Ascending aorta (tissue), 2 donors: ENCODE measurements around the gene GRM1. TPM values are rescaled to one million over a fixed set of nuclear protein-coding genes. Genes with fewer than 3 reads are reported as not detected.

ENCODE experiments used
- DNase-seq, 2 donors: peaks; one replicate each; pipeline ENCODE4 v3.0.0-alpha.2; 2019; ENCODE audit warnings: low spot score in 2 of 2
- H3K27ac ChIP-seq, 2 donors: fragments of 200-600 bp; sonication (generic); one replicate each; pipeline ENCODE4 v1.5.1; 2016 to 2017; ENCODE audit warnings: mild to moderate bottlenecking in 1 of 2
- H3K27me3 ChIP-seq: fragments of 200-600 bp; sonication (generic); one replicate; pipeline ENCODE4 v1.5.1; 2017
- H3K36me3 ChIP-seq, 2 donors: fragments of 200-600 bp; sonication (generic); one replicate each; pipeline ENCODE4 v1.5.1; 2016
- H3K4me1 ChIP-seq, 2 donors: fragments of 200-600 bp; sonication (generic); one replicate each; pipeline ENCODE4 v1.5.1; 2016 to 2017; ENCODE audit warnings: mild to moderate bottlenecking in 1 of 2
- H3K4me3 ChIP-seq, 2 donors: fragments of 200-600 bp; sonication (generic); one replicate each; pipeline ENCODE4 v1.5.1; 2016 to 2017; ENCODE audit warnings: mild to moderate bottlenecking in 1 of 2
- H3K9me3 ChIP-seq, 2 donors: fragments of 200-600 bp; sonication (generic); one replicate each; pipeline ENCODE4 v1.5.1; 2016
- intact Hi-C: fragments of 100-400 bp; cut with DNase I; formaldehyde crosslinking; loops from one replicate; pipeline ENCODE4 v1.15.1; 2023
- total RNA-seq: library from RNA; depleted of rRNA; stranded (reverse); fragments of >200 nt; gene quantifications from one replicate; pipeline ENCODE4 v1.1.0, GENCODE V29; 2016
- TF ChIP-seq, protein P1 (sequence below), 3 experiments: fragments of 200-600 bp in 2 of 3; fragments of 450-650 bp in 1 of 3; sonication (generic) in 2 of 3; IDR thresholded peaks; one replicate each; pipeline ENCODE4 v1.5.1; 2016 to 2019; ENCODE audit warnings: antibody characterized with exemption in 3 of 3, mild to moderate bottlenecking in 1 of 3, moderate library complexity in 1 of 3

GRM1 gene
- total RNA-seq, 1 donor from 2014 or later, result not detected

- H3K27ac ChIP-seq, result no peak overlapping the region
- H3K9me3 ChIP-seq, result no peaks in the 10 kb centered on the region
- H3K27me3 ChIP-seq, result no peaks in the 10 kb centered on the region
- H3K4me1 ChIP-seq, result no peaks in the 10 kb centered on the region
- intact Hi-C loops, result no loop called here
- TF ChIP-seq, protein P1, sequence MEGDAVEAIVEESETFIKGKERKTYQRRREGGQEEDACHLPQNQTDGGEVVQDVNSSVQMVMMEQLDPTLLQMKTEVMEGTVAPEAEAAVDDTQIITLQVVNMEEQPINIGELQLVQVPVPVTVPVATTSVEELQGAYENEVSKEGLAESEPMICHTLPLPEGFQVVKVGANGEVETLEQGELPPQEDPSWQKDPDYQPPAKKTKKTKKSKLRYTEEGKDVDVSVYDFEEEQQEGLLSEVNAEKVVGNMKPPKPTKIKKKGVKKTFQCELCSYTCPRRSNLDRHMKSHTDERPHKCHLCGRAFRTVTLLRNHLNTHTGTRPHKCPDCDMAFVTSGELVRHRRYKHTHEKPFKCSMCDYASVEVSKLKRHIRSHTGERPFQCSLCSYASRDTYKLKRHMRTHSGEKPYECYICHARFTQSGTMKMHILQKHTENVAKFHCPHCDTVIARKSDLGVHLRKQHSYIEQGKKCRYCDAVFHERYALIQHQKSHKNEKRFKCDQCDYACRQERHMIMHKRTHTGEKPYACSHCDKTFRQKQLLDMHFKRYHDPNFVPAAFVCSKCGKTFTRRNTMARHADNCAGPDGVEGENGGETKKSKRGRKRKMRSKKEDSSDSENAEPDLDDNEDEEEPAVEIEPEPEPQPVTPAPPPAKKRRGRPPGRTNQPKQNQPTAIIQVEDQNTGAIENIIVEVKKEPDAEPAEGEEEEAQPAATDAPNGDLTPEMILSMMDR (IDR thresholded peaks at IDR 0.05), result no peak
- DNase-seq, result no peak
- H3K36me3 ChIP-seq, result no peaks in the 10 kb centered on the region
- no peak overlapping the region for H3K4me3 ChIP-seq
These were observed 338.2 kb downstream of the GRM1 start for GRCh38 chr6:146367061-146367460.

DNA sequence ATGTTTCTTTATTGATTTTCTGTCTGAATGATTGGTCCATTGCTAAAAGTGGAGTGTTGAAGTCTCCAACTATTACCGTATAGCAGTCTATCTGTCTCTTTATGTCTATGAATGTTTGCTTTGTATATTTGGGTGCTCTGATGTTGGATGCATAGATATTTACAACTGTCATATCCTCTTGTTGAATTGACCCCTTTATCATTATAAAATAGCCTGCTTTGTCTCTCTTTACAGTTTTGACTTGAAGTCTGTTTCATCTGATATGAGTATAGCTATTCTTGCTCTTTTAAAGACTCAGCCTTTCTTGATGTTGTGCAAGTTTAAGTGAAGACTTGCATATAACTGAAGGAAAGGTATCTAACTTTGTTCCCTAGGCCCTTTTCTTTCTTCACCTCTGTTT lies 341.0 kb downstream of the GRM1 start:
- Histone ChIP-seq H3K27me3 (no peaks in the 10 kb centered on the region), H3K27ac (no peak overlapping the region), H3K4me3 (no peak overlapping the region), H3K36me3 (no peaks in the 10 kb centered on the region), H3K4me1 (no peaks in the 10 kb centered on the region), H3K9me3 (no peaks in the 10 kb centered on the region)
- DNase-seq, result no peak
- intact Hi-C loops, result no loop called here
- TF ChIP-seq, protein P1 (IDR thresholded peaks at IDR 0.05), result no peak

- Histone ChIP-seq H3K4me3 (no peak overlapping the region), H3K36me3 (no peaks in the 10 kb centered on the region), H3K27ac (no peak overlapping the region), H3K27me3 (no peaks in the 10 kb centered on the region), H3K9me3 (no peaks in the 10 kb centered on the region), H3K4me1 (no peaks in the 10 kb centered on the region)
- intact Hi-C loops, result no loop called here
- TF ChIP-seq, protein P1 (IDR thresholded peaks at IDR 0.05), result no peak
- DNase-seq, result no peak
These were observed 352.6 kb downstream of the GRM1 start for GRCh38 chr6:146381486-146381885.

DNA sequence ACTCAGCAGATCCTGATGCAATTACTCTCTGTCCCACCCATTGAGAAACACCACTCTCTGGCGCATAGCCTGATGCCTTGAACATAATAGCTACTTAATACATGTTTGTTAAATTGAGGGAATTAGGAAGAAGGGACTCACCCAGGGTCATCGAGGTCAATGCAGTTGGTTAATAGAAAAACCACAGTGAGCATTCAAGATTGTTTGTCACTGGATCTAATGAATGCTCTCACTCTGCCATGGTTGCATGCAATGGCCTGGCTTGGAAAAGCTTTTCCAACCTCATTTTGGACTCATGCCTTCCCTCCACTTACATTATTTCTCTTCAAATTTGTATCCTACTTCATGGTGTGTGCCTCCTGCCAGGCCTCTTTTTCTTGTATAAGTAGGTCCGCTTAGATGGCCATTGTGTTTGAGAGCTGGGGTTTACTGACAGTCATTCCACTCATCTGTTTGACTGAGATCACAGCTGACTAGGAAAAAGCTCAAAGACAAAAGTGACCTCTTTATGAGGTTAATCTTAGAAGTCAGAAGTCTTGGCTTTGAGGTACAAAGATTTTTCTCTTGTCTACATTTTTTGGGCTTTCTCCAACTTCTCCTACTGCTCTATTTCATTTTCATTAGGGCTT lies 360.0 kb downstream of the GRM1 start:
- H3K4me1 ChIP-seq, result no peaks in the 10 kb centered on the region
- no peak overlapping the region for H3K4me3 ChIP-seq
- no peak for DNase-seq
- intact Hi-C loops, result no loop called here
- TF ChIP-seq, protein P1 (IDR thresholded peaks at IDR 0.05), result no peak
- H3K27ac ChIP-seq, result no peak overlapping the region
- no peaks in the 10 kb centered on the region for H3K27me3 ChIP-seq
- H3K36me3 ChIP-seq, result no peaks in the 10 kb centered on the region
- no peaks in the 10 kb centered on the region for H3K9me3 ChIP-seq

DNA sequence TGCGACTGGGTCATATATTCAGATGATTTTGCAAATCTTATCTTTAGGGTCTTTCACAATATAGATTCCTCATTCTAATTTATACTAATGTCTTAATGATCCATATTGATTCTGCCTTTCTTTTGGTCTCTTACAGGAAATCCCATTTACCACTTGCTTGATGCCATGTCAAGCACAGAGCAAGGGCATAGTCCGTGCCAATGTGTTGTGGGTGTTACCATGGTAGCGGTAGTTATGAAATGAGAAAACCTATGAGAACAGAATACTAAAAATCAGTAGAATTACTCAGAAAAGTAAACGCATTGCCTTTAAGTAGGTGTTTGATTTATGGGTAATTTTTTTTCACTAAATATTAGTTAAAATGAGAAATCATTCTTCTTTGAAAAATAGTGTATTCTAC lies 360.9 kb downstream of the GRM1 start:
- H3K4me1 ChIP-seq, result no peaks in the 10 kb centered on the region
- DNase-seq, result no peak
- H3K27me3 ChIP-seq, result no peaks in the 10 kb centered on the region
- H3K36me3 ChIP-seq, result no peaks in the 10 kb centered on the region
- H3K4me3 ChIP-seq, result no peak overlapping the region
- intact Hi-C loops, result no loop called here
- H3K27ac ChIP-seq, result no peak overlapping the region
- H3K9me3 ChIP-seq, result no peaks in the 10 kb centered on the region
- TF ChIP-seq, protein P1 (IDR thresholded peaks at IDR 0.05), result no peak

GRCh38 chr6:146397638-146398037 lies 368.8 kb downstream of the GRM1 start:
- DNase-seq, result no peak
- intact Hi-C loops, result no loop called here
- Histone ChIP-seq H3K27me3 (no peaks in the 10 kb centered on the region), H3K9me3 (no peaks in the 10 kb centered on the region), H3K4me1 (no peaks in the 10 kb centered on the region), H3K27ac (no peak overlapping the region), H3K4me3 (no peak overlapping the region), H3K36me3 (no peaks in the 10 kb centered on the region)
- TF ChIP-seq, protein P1 (IDR thresholded peaks at IDR 0.05), result no peak
